K562 (cell line): ENCODE results near the gene FAM241B. TPM values are rescaled to one million over a fixed set of nuclear protein-coding genes. Genes with fewer than 3 reads are reported as not detected.

Experiments used
- CSDE1 ChIP-seq, 2 experiments: fragments of 450-650 bp; IDR thresholded peaks; 2 replicates each; pipeline ENCODE4 v1.6.1; 2016; ENCODE audit warnings: mild to moderate bottlenecking in 1 of 2
- GATAD2A ChIP-seq: fragments of 450-650 bp; IDR thresholded peaks from 2 replicates; pipeline ENCODE4 v1.6.1; 2017
- ZNF407 ChIP-seq: fragments of 450-650 bp; IDR thresholded peaks from 2 replicates; pipeline ENCODE4 v1.6.1; 2016; ENCODE audit warnings: low read depth
- polyA plus RNA-seq, 8 experiments: library from polyadenylated mRNA; depleted of rRNA in 4 of 8; stranded (reverse) in 5 of 8; unstranded in 3 of 8; fragments of >200 nt; fragmentation: Nextera tagmentation in 2 of 8; fragmentation: Illumina TruSeq in 1 of 8; extraction: Ambion mirVana in 2 of 8; extraction: Trizol in 1 of 8; gene quantifications; 2 replicates each; pipeline versions ENCODE4 v1.2.1 to v1.2.3, GENCODE V29; 2011 to 2014; ENCODE audit warnings: inconsistent platforms in 1 of 8, missing spikeins in 1 of 8
- total RNA-seq, 7 experiments: library from RNA; depleted of rRNA in 6 of 7; stranded (reverse); fragments of >200 nt in 6 of 7; fragmentation: Illumina TruSeq in 2 of 7; extraction: Trizol in 2 of 7; gene quantifications; 2 replicates each; pipeline versions ENCODE4 v1.2.1 to v1.2.3, GENCODE V29; 2011 to 2021; ENCODE audit warnings: low replicate concordance in 1 of 7

The FAM241B gene
- total and polyA plus RNA-seq, 9 of the 15 experiments (the other 6 are each of a cell fraction or from before 2014, with no cell fraction given), result 1.9 to 11.1 (median 3.0) TPM

- TF ChIP-seq ZNF407 (no peak), GATAD2A (no peak), CSDE1 (IDR thresholded peaks at IDR 0.05) (no peak)
- TF ChIP-seq, all 486 proteins: peak for 0
Measured at GRCh38 chr10:69668721-69669120, 38.7 kb downstream of the FAM241B start (continued).
